ENCODE measurements around the gene PCDHA4.

PCDHA4 gene

GRCh38 chr5:140862441-140863295, 55.8 kb downstream of the PCDHA4 start:
- no peaks in the 10 kb centered on the region for H3K9me3 ChIP-seq (ENCODE audit: low read depth, low read length)
- H3K36me3 ChIP-seq (ENCODE audit: insufficient read depth, low read length) = no peaks in the 10 kb centered on the region
- no peak overlapping the region for H3K4me3 ChIP-seq
- no peak overlapping the region for H3K9ac ChIP-seq (ENCODE audit: insufficient read length)
- H3K27ac ChIP-seq = no peak overlapping the region
- no peak for TF ChIP-seq EZH2 (IDR thresholded peaks at IDR 0.05)
- TF ChIP-seq POLR2AphosphoS5 (IDR thresholded peaks at IDR 0.05; ENCODE audit: borderline replicate concordance, low read depth, low read length) = no peak
- TF ChIP-seq FOXP2 (optimal IDR thresholded peaks at IDR 0.05; ENCODE audit: control extremely low read depth, extremely low read length, insufficient read depth) = no peak
- no peak for DNase-seq (ENCODE audit: low read depth, low spot score)
